ENCODE results near the gene NF1. TPM values are rescaled to one million over a fixed set of nuclear protein-coding genes. Genes with fewer than 3 reads are reported as not detected.

Gene NF1
- total RNA-seq, 2 experiments from 2014 or later: 34.4 to 36.0 TPM

DNA sequence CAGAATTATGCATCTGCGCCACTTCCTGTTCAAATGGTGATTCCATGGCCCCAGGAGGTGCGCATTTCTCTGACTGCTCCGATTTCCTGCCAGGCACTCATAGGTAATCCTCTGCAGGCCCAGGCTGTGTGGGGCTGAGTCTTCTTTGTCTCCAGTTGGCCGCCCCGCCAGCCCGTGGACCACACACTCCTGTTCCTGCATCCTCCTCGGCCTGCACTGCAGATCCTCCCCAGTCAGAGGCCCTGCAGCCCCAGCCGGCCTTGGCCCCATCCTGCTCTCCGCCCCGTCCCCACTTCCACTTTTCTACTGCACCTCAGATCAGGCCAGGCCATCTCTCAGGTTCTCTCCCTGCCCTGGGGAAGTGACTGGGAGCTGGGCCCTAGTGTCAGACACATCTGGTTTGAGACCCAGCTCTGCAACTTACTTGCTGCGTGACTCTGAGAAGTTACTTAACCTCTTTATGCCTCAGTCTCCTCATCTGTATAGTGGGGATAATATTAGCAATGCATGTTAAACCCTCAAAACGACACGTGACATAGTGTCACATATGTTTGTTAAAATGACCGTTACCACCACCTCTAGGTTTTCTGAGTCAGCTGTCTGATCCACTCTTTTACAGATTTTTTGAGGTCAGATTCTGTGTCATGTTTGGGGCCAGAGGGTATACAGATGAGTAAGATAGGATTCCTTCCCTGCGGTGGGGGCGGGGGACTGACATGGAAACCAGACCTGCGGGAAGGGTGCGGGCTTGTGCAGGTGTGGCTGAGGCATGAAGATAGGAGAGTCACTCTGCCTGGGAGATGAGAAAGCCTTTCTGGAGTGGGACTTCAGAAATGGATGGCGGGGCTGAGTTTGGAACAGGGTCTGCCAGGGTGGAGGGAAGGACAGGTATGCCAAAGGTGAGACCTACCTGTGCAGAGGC, 309.5 kb downstream of the NF1 start:
- Mint-ChIP-seq H3K27ac (no peak overlapping the region), H3K36me3 (no peaks in the 10 kb centered on the region), H3K4me1 (no peaks in the 10 kb centered on the region), H3K9me3 (no peaks in the 10 kb centered on the region), H3K27me3 (peaks cover 14% of the 10 kb centered on the region), H3K4me3 (no peak overlapping the region)
- POLR2A ChIA-PET: no interaction called here
- ATAC-seq (ENCODE audit: low read depth) (no peak), DNase-seq (no peak)

DNA sequence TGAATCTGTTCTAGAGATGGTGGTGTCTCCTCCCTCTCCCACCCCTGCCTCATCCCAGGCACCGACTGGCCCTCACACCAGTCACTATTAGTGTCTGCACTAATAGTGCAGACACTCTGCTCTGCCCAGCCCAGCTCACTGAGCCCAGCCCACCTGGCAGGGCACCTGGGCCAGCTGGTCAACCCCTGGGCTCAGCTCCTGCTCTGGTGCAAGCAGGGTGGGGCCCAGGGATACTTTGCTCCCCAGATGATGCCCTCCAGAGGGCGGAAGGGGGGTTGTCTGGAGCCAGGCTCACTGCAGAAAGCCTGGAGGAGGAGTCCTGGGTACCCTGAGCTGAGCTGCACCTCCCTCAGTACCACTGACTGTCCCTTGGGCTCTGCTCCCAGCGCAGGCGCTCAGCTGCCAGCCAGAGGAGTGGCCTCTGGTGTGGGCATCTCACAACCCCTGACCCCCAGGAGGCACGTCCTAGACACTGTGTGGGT, 311.2 kb downstream of the NF1 start:
- no peak for DNase-seq
- H3K27ac Mint-ChIP-seq: no peak overlapping the region
- no peaks in the 10 kb centered on the region for H3K4me1 Mint-ChIP-seq
- H3K9me3 Mint-ChIP-seq: no peaks in the 10 kb centered on the region
- POLR2A ChIA-PET: no interaction called here
- H3K36me3 Mint-ChIP-seq: no peaks in the 10 kb centered on the region
- no peak for ATAC-seq (ENCODE audit: low read depth)
- no peak overlapping the region for H3K4me3 Mint-ChIP-seq
- peaks cover 12% of the 10 kb centered on the region for H3K27me3 Mint-ChIP-seq

- no peaks in the 10 kb centered on the region for H3K9me3 Mint-ChIP-seq
- DNase-seq (no peak), ATAC-seq (ENCODE audit: low read depth) (no peak)
- H3K4me3 Mint-ChIP-seq: no peak overlapping the region
- no peaks in the 10 kb centered on the region for H3K4me1 Mint-ChIP-seq
- H3K27me3 Mint-ChIP-seq: peaks cover 12% of the 10 kb centered on the region
- H3K27ac Mint-ChIP-seq: no peak overlapping the region
- no peaks in the 10 kb centered on the region for H3K36me3 Mint-ChIP-seq
- POLR2A ChIA-PET: no interaction called here
These were observed 313.8 kb downstream of the NF1 start for GRCh38 chr17:31408586-31408985.

GRCh38 chr17:31411707-31412285, 317.0 kb downstream of the NF1 start:
- Mint-ChIP-seq H3K36me3 (no peaks in the 10 kb centered on the region), H3K27me3 (peaks cover 9% of the 10 kb centered on the region), H3K4me3 (no peak overlapping the region), H3K27ac (no peak overlapping the region), H3K4me1 (no peaks in the 10 kb centered on the region), H3K9me3 (no peaks in the 10 kb centered on the region)
- ATAC-seq (ENCODE audit: low read depth): no peak
- POLR2A ChIA-PET: no interaction called here
- no peak for DNase-seq

DNA sequence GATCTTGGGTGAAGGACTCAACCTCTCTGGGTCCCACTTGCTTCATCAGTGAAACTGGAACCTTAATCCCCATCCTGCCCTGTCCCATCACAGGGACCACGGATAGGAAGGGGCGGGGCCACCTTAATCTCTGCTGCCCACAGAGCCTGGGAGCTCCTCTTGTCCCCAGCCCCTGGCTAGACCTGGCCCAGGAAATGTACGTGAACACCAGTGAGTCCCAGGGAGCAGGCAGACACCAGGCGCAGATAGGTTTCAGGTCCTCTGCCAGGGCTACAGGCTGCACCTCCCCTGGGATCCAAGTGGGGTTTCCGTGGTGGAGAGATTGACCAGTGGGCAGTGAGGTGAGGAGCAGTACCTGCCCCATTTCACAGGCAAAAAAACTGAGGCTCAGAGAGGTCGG, 317.7 kb downstream of the NF1 start:
- POLR2A ChIA-PET: no interaction called here
- no peak overlapping the region for H3K27ac Mint-ChIP-seq
- H3K9me3 Mint-ChIP-seq: no peaks in the 10 kb centered on the region
- ATAC-seq (ENCODE audit: low read depth) (no peak), DNase-seq (no peak)
- no peaks in the 10 kb centered on the region for H3K36me3 Mint-ChIP-seq
- H3K4me1 Mint-ChIP-seq: no peaks in the 10 kb centered on the region
- no peak overlapping the region for H3K4me3 Mint-ChIP-seq
- peaks cover 6% of the 10 kb centered on the region for H3K27me3 Mint-ChIP-seq

GRCh38 chr17:31413081-31413799, 318.5 kb downstream of the NF1 start:
- no peak for ATAC-seq (ENCODE audit: low read depth)
- Mint-ChIP-seq H3K9me3 (no peaks in the 10 kb centered on the region), H3K4me1 (no peaks in the 10 kb centered on the region), H3K27me3 (peaks cover 6% of the 10 kb centered on the region), H3K36me3 (no peaks in the 10 kb centered on the region), H3K4me3 (no peak overlapping the region), H3K27ac (no peak overlapping the region)
- POLR2A ChIA-PET: no interaction called here
- no peak for DNase-seq

DNA sequence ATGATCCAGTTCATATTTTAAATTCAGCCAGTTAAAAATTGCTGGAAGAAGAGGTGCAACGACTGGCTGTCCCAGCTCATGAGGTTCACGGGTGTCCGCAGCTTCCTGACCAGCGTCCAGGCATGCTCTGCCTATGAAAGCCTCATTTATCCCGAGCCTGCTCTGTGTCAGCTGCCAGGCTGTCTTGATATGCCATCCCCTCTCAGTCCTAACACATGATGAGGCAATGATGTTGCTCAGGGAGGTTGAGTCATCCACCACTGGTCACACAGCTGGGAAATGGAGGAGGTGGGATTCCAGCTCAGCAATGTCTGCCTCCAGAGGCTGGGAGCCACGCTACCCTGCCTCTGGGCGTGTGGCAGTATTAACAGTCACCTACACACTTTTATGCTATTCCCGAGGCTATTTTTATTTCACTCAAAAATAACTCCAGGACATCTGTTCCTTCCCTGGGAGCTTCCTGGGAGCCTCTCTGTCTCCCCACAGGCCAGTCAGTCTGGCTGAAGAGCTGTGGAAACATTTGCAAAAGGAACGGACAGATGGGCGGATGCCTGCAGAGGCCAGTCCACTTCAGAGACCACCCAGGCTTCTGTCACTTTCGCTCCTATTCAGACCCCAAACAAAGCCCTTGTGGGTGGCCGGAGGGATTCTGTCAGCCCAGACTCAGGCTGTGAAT, 319.2 kb downstream of the NF1 start:
- no peaks in the 10 kb centered on the region for H3K9me3 Mint-ChIP-seq
- DNase-seq (no peak), ATAC-seq (ENCODE audit: low read depth) (no peak)
- POLR2A ChIA-PET: no interaction called here
- H3K4me3 Mint-ChIP-seq: no peak overlapping the region
- H3K27ac Mint-ChIP-seq: no peak overlapping the region
- no peaks in the 10 kb centered on the region for H3K4me1 Mint-ChIP-seq
- peaks cover 6% of the 10 kb centered on the region for H3K27me3 Mint-ChIP-seq
- no peaks in the 10 kb centered on the region for H3K36me3 Mint-ChIP-seq

- Mint-ChIP-seq H3K36me3 (no peaks in the 10 kb centered on the region), H3K4me1 (no peaks in the 10 kb centered on the region), H3K27ac (no peak overlapping the region), H3K4me3 (no peak overlapping the region), H3K27me3 (peaks cover 3% of the 10 kb centered on the region), H3K9me3 (no peaks in the 10 kb centered on the region)
- ATAC-seq (ENCODE audit: low read depth) (no peak), DNase-seq (no peak)
- POLR2A ChIA-PET: no interaction called here
These were observed 319.8 kb downstream of the NF1 start for GRCh38 chr17:31414550-31414918.

DNA sequence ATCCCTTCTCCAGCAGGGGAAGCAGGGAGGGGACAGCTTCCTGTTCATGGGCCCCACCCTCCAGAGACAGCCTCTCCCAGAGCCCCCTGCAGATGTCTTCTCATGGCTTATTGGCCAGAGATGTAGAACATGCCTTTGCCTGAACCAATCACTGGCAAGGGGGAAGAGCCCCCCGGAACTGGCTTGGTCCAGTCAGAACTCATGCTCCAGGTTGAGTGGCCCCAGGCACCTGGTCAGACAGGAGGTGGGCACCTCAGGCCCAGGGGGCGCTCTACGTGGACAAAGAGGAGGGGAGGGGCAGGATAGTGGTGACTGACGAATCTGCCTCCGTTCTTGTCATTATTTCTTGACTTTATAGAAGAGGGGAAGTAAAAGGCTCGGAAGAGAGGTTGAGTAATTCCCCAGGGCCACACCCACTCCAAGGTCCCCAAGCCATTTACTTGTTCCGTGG, 320.3 kb downstream of the NF1 start:
- Mint-ChIP-seq H3K9me3 (no peaks in the 10 kb centered on the region), H3K4me3 (no peak overlapping the region), H3K36me3 (no peaks in the 10 kb centered on the region), H3K4me1 (no peaks in the 10 kb centered on the region), H3K27ac (no peak overlapping the region), H3K27me3 (peaks cover 5% of the 10 kb centered on the region)
- DNase-seq (no peak), ATAC-seq (ENCODE audit: low read depth) (no peak)
- POLR2A ChIA-PET: interaction anchor here (1.1 kb wide), 1 partner anchor 18 kb away, joined by 3 read pairs; no protein-coding TSS in a partner anchor

GRCh38 chr17:31415640-31416502, 321.1 kb downstream of the NF1 start:
- DNase-seq: no peak
- Mint-ChIP-seq H3K27ac (no peak overlapping the region), H3K36me3 (no peaks in the 10 kb centered on the region), H3K9me3 (no peaks in the 10 kb centered on the region), H3K4me1 (no peaks in the 10 kb centered on the region), H3K27me3 (peaks cover 5% of the 10 kb centered on the region), H3K4me3 (no peak overlapping the region)
- POLR2A ChIA-PET: interaction anchor here (1.1 kb wide), 1 partner anchor 17 kb away, joined by 3 read pairs; no protein-coding TSS in a partner anchor
- no peak for ATAC-seq (ENCODE audit: low read depth)

DNA sequence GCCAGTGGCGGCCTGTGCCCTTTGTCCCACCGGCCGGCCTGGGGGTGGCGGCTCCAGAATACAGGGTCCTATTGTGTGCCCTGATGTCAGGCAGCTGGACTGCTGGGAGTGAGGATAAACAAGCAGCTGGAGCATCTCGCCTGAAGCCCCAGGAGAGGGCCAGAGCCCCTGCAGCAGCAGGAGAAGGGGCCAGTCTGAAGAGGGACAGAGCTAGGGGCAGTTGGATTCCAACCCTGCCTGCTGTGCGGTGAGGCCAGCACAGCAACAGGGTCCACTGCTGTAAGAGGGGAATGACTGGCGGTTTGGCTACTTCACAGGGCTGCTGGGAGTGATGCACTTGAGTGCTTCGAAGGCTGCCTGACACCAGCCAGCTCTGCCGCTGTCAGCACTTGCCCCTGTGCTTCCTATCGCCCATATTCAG, 321.7 kb downstream of the NF1 start:
- DNase-seq (no peak), ATAC-seq (ENCODE audit: low read depth) (no peak)
- no peaks in the 10 kb centered on the region for H3K36me3 Mint-ChIP-seq
- H3K4me3 Mint-ChIP-seq: no peak overlapping the region
- no peak overlapping the region for H3K27ac Mint-ChIP-seq
- H3K4me1 Mint-ChIP-seq: no peaks in the 10 kb centered on the region
- POLR2A ChIA-PET: no interaction called here
- H3K9me3 Mint-ChIP-seq: no peaks in the 10 kb centered on the region
- peaks cover 8% of the 10 kb centered on the region for H3K27me3 Mint-ChIP-seq

- Mint-ChIP-seq H3K9me3 (peaks cover under 1% of the 10 kb centered on the region), H3K27me3 (peaks cover 10% of the 10 kb centered on the region), H3K27ac (no peak overlapping the region), H3K4me3 (no peak overlapping the region), H3K36me3 (no peaks in the 10 kb centered on the region), H3K4me1 (no peaks in the 10 kb centered on the region)
- ATAC-seq (ENCODE audit: low read depth): no peak
- POLR2A ChIA-PET: no interaction called here
- no peak for DNase-seq
These were observed 322.4 kb downstream of the NF1 start for GRCh38 chr17:31417051-31417792.
